Measurements from ENCODE around the gene RHOU.
A peak's percentile ranks its signal among the peaks of the same experiment; 100 is the strongest.
"Not testable (repeated sequence)": the region's sequence is repeated elsewhere in the genome, so short reads cannot be mapped to it uniquely, and the experiment has no call there.

Gene RHOU

GRCh38 chr1:228758447-228758846 is 23.2 kb downstream of the RHOU start:
- no peak for DNase-seq (ENCODE audit: low read depth)

- DNase-seq (ENCODE audit: low read depth): no peak
Measured at GRCh38 chr1:228760979-228761378, 25.7 kb downstream of the RHOU start.

- no peak for DNase-seq (ENCODE audit: low read depth)
Measured at GRCh38 chr1:228763561-228763960, 28.3 kb downstream of the RHOU start.

GRCh38 chr1:228765168-228765946 is 30.1 kb downstream of the RHOU start:
- DNase-seq (ENCODE audit: low read depth): peak; percentile 4

- no peak for DNase-seq (ENCODE audit: low read depth)
Measured at GRCh38 chr1:228766788-228767187, 31.5 kb downstream of the RHOU start.

GRCh38 chr1:228767636-228768354 is 32.5 kb downstream of the RHOU start:
- DNase-seq (ENCODE audit: low read depth): no peak

- no peak for DNase-seq (ENCODE audit: low read depth)
Measured at GRCh38 chr1:228768355-228769000, 33.2 kb downstream of the RHOU start.

GRCh38 chr1:228770779-228771223 is 35.5 kb downstream of the RHOU start:
- no peak for DNase-seq (ENCODE audit: low read depth)

GRCh38 chr1:228772516-228773212 is 37.4 kb downstream of the RHOU start:
- no peak for DNase-seq (ENCODE audit: low read depth)

GRCh38 chr1:228775946-228776345 is 40.7 kb downstream of the RHOU start:
- not testable (repeated sequence) for DNase-seq (ENCODE audit: low read depth)

GRCh38 chr1:228776449-228776848 is 41.2 kb downstream of the RHOU start:
- DNase-seq (ENCODE audit: low read depth): no peak

GRCh38 chr1:228777236-228777635 is 42.0 kb downstream of the RHOU start:
- no peak for DNase-seq (ENCODE audit: low read depth)

GRCh38 chr1:228778026-228778425 is 42.7 kb downstream of the RHOU start:
- DNase-seq (ENCODE audit: low read depth): no peak

- no peak for DNase-seq (ENCODE audit: low read depth)
Measured at GRCh38 chr1:228778466-228778865, 43.2 kb downstream of the RHOU start.

GRCh38 chr1:228778961-228779360 is 43.7 kb downstream of the RHOU start:
- DNase-seq (ENCODE audit: low read depth): no peak

GRCh38 chr1:228781161-228781808 is 46.0 kb downstream of the RHOU start:
- no peak for DNase-seq (ENCODE audit: low read depth)

- DNase-seq (ENCODE audit: low read depth): no peak
Measured at GRCh38 chr1:228781809-228782661, 46.8 kb downstream of the RHOU start.

- no peak for DNase-seq (ENCODE audit: low read depth)
Measured at GRCh38 chr1:228782662-228783417, 47.6 kb downstream of the RHOU start.

- DNase-seq (ENCODE audit: low read depth): no peak
Measured at GRCh38 chr1:228783418-228784040, 48.2 kb downstream of the RHOU start.

- no peak for DNase-seq (ENCODE audit: low read depth)
Measured at GRCh38 chr1:228784181-228784580, 48.9 kb downstream of the RHOU start.

Data from activated T-helper 1 cell treated with Interleukin-2 at 50 U/mL for 16 hours (primary cell).